CD4-positive, alpha-beta T cell treated with Interleukin-21 for 1 hour (primary cell): ENCODE results near the gene NEDD4L.
A peak's percentile ranks its signal among the peaks of the same experiment; 100 is the strongest.
"Not testable (repeated sequence)": the region's sequence is repeated elsewhere in the genome, so short reads cannot be mapped to it uniquely, and the experiment has no call there.

Source experiments
- DNase-seq: peaks from one replicate; pipeline ENCODE4 v3.0.0-alpha.2; 2020

The NEDD4L gene

DNA sequence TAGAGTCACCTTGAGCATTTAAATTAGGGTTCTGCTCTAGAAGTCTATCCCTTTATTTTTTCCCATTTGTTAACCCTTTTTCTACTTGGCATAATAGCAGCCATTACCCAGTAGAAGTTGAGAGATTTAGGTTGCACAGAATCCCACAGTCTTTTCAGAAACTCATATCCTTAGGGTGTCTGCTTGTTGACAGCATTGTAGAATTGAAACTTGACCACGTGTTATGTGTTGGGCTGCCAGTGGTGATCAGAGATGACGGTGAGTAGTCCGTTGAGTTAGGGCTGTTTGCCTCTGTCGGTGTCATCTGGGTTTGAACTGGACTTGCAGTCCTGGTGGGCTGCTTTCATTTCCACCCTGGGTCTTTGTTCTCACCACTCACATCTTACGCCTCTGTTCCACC is 114.4 kb downstream of the NEDD4L start:
- no peak for DNase-seq

GRCh38 chr18:58161659-58162058 is 117.6 kb downstream of the NEDD4L start:
- no peak for DNase-seq

GRCh38 chr18:58162127-58162526 is 118.1 kb downstream of the NEDD4L start:
- DNase-seq: no peak

GRCh38 chr18:58163004-58163590 is 119.1 kb downstream of the NEDD4L start:
- DNase-seq: no peak

DNA sequence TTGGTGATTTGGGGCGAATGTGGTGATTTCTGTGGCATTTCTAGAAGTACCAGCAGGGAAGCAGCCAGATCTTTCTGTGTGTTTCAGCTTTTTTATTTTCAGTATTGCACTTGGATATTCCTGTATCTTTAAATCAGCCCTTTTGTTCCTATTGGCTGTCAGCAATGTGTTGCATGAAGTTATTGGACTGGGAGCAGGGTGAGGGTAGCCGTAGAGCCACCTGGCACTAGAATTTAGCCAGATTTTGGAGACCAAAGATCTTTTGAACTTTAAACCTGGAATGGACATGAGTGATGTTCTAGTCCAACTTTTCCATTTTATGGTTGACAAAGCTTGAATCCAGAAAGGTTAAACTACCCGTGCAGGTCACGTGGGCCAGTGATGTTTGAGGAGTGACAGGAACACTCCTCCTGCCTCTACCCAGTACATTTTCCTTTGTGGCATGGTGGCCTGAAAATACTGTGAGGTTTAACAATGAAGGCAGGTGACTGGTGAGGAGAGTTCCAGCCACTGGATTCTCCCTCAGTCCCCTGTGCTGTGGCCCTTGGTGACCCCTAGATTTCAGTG is 122.3 kb downstream of the NEDD4L start:
- DNase-seq: no peak

GRCh38 chr18:58167073-58167472 is 123.0 kb downstream of the NEDD4L start:
- DNase-seq: no peak

- no peak for DNase-seq
These were observed 124.2 kb downstream of the NEDD4L start for GRCh38 chr18:58168221-58168620.

GRCh38 chr18:58168993-58169392 is 125.0 kb downstream of the NEDD4L start:
- DNase-seq: no peak

DNA sequence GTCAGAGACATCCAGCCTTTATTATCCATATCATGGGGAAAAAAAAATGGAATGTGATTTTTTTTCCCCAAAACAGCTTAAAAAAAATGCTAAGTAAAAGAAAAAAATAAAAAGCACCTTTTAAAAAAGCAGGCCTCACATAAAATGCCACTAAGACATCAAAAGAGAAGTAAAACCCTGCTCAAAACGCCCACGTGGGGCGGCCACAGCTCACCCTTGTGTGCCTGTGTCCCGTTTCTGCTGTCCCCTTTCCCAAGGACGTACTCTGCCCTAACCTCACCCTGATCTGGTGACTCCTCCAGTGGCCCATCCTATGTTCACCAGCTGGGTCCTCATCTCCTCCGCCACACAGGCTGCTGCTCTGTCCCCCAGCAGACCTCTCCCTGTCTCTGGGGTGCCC is 125.4 kb downstream of the NEDD4L start:
- no peak for DNase-seq

DNA sequence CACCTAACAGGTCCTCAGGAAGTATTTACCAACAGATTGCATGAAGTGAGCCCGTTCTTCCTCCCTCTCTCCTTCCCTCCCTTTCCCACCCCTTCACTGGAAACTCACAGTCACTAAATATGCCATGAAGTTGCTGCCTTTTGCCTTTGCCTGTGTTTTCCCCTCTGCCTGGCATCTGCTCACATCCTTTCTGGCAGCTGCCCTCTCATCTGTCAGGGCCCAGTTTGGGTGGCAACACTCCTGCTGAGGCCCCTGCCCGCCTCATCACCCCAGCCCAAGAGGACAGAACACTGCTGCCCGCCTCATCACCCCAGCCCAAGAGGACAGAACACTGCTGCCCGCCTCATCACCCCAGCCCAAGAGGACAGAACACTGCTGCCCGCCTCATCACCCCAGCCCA is 126.0 kb downstream of the NEDD4L start:
- not testable (repeated sequence) for DNase-seq

GRCh38 chr18:58172031-58172430 is 128.0 kb downstream of the NEDD4L start:
- no peak for DNase-seq

DNA sequence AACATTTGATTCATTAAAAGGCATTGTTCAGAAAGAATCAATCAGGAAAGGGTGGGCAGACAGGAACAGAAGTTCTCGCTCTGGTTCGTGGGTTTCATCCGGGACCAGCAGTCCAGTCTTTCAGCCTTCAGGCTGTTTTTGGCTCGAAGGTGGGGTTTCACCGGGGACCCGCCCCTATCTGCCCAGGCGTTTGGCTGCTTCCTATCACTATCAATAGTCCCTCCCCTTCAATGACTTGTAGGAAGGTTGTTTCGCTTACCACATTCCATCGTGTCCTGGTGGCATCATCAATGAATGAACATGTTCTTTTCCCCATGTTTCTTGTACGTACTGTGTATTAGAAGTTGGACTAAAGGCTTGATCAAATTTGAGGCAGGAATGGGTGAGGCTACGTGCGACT is 130.3 kb downstream of the NEDD4L start:
- DNase-seq: no peak

GRCh38 chr18:58175122-58175785 is 131.2 kb downstream of the NEDD4L start:
- DNase-seq: no peak

- DNase-seq: no peak
These were observed 131.8 kb downstream of the NEDD4L start for GRCh38 chr18:58175786-58176176.

- DNase-seq: no peak
These were observed 133.1 kb downstream of the NEDD4L start for GRCh38 chr18:58177004-58177717.

DNA sequence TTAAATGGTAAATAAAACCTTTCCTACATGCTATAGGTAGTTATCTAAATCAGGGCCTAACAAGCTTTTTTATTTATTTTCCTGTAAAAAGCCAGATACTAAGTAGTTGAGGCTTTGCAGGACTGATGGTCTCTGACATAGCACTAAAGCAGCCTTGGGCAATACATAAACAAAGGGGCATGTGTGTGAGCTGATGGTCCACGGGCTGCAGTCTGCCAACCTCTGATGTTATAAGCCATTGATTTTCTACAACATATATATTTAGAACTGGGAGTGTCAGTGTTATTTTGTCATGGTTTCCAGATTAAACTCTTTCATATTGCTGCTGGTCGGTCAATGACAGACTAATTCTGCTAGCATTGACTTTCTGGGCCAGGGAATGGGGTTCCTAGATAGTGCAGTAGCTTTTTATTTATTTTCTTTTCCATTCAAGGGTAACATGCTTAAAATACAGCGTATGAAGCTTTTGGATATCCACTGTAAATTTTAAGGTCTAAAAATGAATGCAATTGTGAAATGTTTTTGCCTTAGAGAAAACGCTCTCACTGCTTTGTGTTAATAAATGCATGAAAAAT is 134.0 kb downstream of the NEDD4L start:
- DNase-seq: no peak

GRCh38 chr18:58178511-58178910 is 134.5 kb downstream of the NEDD4L start:
- DNase-seq: no peak

DNA sequence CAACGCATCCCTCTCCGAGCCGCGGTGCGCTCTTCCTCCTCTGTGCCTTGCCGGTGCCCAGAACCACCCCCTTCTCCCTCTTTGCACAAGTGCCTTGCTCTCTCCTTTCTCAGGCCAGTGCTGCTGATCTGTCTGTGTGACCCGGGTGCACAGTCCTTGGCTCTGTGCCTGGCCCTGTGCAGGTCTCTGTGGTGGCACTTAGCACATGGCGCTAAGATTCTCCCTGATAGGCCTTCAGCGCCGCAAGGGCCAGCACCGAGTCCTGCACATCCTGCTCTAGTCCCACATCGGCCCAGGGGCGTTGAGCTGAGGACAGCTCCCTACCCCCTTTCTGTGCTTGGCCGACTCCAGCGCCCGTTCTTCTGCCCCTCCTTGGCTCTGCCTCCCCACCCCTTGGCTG is 136.1 kb downstream of the NEDD4L start:
- no peak for DNase-seq

GRCh38 chr18:58180738-58181353 is 136.8 kb downstream of the NEDD4L start:
- DNase-seq: peak; percentile 59

DNA sequence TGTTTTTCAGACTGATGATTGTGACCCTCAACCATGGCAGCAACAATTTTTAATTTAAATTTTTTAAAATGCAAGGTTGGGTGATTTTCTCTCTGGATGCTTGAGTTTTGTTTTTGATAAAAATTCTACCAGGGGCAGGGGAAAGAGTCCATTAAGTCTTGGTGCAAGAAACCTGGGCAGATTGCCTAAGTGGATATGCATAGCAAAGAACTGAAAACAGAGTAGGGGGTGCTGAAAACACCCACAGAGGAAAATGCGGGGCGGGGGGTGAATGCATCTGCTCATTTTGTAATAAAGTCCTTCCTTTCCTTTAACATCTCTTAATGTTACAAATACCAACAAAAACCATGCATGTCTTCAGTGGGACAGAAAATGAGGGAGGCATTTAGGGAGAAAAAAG is 138.0 kb downstream of the NEDD4L start:
- DNase-seq: no peak

DNA sequence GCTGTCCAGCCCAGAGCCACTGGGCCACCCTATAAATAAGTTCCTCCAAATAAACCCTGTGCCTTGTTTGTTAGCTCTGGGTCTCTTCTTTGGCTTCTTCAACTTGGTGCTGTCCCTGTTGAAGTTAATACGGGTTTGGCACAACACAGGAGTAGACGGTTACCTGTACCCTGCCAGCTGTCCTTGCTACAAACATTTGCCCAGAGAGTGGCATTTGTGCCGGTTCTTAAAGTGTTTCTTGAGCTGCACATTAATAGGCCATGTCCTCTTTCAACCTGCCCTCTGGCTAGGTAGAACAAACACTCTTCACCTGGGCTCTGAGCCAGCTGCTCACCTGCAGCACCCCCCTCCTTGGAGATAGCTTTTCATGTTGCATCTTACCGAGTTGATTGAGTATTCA is 139.2 kb downstream of the NEDD4L start:
- no peak for DNase-seq

- no peak for DNase-seq
These were observed 142.4 kb downstream of the NEDD4L start for GRCh38 chr18:58186258-58186948.

GRCh38 chr18:58187674-58188073 is 143.6 kb downstream of the NEDD4L start:
- DNase-seq: no peak
